Fibroblast of the conjunctiva (primary cell): ENCODE data around the gene DOCK3.
"Not testable (repeated sequence)": the region's sequence is repeated elsewhere in the genome, so short reads cannot be mapped to it uniquely, and the experiment has no call there.

ENCODE experiments used
- DNase-seq: peaks from one replicate; pipeline ENCODE4 v3.0.0-alpha.2; 2010; ENCODE audit warnings: low read depth

DOCK3 gene

DNA sequence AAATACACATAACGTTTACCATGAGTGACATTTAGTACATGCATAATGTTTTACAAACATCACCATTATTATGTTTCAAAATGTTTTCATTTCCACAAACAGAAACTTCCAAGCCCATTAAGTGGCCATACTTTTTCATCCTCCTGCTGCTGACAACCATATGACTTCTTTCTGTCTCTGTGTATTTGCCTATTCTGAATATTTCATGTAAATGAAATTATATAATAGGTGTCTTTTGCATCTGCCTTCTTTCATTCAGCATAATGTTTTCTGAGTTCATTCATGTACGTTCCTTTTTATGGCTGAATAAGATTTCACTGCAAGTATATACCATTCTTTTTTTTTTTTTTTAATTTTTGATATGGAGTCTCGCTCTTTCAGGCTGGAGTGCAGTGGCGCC, 209.0 kb downstream of the DOCK3 start:
- no peak for DNase-seq

DNA sequence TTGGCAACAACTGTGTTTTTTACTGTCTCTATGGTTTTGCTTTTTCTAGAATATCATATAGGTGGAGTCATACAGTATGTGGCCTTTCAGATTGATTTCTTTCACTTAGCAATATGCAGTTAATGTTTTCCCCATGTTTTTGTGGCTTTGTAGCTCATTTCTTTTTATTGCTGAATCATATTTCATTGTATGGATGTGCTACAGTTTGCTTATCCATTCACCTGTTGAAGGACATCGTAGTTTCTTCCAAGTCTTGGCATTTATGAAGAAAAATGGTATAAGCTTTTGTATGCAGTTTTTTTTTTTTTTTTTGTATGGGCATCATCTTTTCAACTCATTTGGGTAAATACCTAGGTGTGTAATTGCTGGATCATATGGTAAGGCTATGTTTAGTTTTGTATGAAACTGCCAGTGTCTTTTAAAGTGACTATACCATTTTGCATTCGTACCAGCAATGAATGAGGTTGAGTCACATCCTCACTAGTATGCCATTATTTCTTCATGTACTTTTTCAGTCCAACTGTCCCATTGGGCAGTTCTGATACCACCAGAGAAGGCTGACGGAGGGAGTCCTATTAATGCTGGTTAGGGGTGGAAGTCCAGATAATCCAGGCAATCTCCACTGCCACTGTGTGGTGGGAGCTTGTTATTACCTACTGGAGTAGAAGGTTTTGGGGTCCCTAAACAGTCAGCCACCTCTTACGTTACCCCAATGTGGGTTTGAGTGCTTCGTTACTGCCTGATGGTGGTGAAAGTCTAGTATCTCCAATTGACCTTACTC, 210.5 kb downstream of the DOCK3 start:
- DNase-seq, result no peak

DNA sequence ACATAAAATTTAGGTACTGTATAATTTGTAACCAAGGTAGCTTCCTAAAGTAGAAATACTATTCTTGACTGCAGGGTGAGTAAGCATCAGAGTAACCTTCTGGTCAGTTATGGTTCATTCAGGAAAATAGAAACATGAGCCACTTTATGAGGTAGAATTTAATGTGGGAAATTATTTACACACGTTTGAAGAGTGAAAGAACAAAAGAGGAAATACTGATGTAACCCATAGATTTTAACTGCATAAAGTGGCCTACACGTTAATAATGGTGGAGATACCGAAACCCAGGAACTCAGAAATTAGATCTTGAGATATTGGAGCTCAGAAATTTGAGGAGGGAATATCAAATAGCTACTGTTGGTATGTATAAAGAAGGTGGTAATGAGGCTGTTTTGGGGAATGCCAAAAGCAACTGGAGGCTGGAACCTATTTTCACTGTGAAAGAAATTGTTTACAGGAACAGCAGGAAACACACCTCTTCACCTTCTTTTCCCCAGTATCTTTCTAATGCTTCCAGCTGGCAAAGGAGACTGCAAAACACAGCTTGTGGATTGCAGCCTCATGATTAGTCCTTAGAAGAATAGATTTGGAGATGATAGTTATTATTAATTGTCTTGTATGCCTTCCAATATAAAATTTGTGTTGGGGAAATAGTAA, 216.1 kb downstream of the DOCK3 start:
- DNase-seq, result no peak

DNA sequence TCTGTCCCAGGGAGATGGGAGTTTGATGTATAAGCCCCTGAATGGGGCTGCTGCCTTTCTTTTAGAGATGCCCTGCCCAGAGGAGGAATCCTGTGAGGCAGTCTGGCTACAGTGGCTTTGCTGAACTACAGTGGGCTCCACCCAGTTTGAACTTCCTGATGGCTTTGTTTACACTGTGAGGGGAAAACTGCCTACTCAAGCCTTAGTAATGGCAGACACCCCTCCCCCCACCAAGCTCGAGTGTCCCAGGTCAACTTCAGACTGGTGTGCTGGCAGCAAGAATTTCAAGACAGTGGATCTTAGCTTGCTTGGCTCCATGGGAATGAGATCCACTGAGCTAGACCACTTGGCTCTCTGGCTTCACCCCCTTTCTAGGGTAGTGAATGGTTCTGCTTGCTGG, 226.4 kb downstream of the DOCK3 start:
- not testable (repeated sequence) for DNase-seq

DNA sequence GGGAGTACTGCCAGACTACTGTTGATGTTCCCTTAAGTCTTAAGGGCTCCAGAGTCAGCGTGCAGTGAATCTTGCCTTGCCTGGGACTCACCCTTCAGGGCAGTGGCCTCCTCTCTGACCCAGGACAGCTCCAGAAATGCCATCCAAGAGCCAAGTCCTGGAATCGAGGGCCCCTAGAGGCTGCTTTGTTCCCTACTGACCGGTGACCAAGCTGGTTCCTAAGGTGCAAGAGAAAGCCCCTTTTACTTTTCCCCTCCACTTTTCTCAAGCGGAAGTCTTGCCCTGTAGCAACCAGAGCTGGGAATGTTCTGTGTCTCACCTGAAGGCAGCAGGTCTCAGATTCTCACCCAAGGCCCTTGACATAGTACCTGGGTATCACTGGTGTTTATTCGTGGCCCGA, 238.0 kb downstream of the DOCK3 start:
- no peak for DNase-seq

DNA sequence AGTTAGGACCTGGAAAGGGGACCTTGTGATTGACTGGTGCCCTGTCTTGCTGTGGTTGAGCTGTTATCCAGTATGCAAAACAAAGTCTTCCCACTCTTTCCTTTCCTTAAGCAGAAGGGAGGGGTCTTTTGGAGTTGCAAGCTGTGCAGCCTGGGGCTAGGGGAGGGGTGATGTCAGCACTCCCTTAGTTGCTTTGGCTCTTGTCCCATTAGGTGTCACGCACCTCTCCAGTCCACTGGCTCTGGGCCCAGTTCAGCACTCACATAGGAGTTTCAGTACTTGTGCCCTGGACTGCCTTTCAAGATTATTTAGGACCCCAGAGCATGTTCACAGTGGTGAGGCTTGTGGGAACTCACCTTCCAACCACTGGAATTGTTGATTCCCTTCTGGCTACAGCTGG, 238.5 kb downstream of the DOCK3 start:
- DNase-seq, result no peak

DNA sequence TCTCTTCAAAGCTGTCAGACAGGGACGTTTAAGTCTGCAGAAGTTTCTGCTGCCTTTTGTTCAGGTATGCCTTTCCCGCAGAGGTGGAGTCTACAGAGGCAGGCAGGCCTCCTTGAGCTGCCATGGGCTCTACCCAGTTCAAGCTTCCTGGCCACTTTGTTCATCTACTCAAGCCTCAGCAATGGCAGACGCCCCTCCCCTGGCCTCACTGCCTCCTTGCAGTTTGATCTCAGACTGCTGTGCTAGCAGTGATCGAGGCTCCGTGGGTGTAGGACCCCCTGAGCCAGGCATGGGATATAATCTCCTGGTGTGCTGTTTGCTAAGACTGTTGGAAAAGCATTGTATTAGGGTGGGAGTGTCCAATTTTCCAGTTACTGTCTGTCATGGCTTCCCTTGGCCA, 247.3 kb downstream of the DOCK3 start:
- not testable (repeated sequence) for DNase-seq

DNA sequence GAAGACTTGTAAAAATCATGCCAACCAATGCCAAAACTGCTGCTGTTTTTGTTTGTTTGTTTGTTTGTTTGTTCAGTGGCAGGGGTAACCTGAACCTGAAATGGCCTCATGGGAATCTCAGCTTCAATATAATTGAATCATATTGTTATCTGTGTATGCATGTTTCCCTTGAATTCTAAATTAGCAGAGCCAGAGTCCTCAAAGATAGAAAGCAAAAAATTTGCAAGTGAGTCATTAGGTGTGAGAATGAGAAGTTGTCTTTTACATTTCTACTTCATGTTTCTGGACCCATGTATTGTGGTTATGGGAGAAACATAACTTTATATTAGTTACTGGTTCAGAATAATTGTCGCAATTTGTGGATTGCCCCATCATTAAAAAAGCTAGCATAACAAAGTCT, 249.2 kb downstream of the DOCK3 start:
- DNase-seq, result no peak

DNA sequence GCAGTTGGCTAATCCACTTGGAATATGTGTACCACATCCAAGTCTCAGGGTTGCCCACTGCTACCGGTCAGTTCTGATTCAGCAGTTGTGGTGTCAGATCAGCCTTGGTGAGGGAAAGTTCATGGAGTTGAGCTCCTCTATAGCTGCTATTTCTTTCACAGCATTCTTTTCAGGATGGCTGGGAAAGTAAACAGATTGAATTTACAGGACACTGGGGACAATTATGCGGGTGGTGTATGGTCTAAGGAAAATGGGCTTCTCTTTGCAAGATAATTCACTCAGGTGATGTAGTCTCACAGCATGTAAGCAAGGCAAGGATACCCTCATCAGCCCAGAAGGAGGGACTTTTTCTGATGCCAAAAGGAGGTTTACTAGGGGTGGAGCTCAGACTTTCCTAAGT, 249.9 kb downstream of the DOCK3 start:
- DNase-seq, result no peak

DNA sequence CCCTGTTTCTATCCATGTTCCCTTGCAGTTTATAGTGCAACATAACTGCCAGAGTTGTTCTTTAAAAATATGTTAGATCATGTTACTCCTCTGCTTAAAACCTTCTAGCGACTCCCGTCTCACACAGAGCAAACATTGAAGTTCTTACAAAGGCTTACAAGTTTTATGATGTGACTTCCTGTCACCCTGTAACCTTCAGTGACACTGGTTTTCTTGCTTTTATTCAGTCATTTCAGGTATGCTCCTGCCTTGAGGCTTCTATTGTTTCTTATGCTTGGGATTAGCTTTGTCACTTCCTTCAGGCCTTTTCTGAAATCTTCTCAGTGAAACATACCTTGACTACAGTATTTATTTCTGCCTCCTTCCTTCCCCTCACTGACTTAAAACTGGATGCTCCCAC, 252.1 kb downstream of the DOCK3 start:
- no peak for DNase-seq

DNA sequence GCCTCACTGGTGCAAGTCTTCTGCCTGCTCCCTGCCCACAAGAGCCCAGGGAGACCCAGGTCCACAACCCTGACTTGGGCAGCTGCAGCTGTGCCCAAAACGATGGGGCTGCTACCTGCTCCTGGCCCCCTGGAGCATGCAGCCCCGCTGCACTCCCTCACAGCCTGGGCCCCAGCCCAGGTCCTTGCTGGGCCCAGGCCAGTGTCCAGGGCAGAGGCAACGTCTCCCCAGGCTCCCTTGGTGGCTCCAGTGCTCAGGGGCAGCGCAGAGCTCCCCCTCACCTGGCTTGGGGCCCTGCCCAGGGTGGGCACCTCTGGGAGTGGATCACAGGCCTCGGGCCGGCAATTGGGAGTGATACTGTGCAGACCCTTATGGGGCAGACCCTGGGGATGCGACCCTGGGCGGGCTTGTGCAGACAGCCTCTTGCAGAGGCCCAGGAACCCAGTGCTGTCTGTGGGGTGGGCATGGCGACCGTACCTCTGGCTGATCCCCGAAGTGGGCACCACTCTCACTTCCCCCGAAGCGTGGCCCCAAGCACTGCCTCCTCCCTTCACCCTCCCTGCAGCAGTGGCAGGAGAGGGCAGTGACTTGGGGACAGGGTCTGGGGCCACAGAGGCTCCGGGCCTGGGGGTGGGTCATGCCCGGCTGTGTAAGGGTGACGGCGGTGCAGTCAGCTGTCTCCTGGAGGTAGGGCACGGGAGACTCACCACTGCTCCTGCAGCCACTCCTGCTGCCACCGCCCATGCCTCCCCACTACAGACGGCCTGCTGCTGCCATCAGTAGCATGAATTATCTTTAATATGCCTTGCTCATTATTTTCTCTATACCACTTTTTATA, 255.9 kb downstream of the DOCK3 start:
- no peak for DNase-seq

DNA sequence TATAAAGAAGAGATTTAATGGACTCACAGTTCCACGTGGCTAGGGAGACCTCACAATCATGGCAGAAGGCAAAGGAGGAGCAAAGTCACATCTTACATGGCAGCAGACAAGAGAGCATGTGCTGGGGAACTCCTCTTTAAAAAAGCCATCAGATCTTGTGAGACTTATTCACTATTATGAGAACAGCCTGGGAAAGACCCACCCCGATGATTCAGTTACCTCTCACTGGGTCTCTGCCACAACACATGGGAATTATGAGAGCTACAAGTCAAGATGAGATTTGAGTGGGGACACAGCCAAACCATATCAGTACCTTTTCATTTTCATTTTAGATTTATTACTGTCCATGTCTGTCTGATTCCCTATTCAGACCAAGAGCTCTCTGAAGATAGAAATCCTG, 258.2 kb downstream of the DOCK3 start:
- DNase-seq, result not testable (repeated sequence)

DNA sequence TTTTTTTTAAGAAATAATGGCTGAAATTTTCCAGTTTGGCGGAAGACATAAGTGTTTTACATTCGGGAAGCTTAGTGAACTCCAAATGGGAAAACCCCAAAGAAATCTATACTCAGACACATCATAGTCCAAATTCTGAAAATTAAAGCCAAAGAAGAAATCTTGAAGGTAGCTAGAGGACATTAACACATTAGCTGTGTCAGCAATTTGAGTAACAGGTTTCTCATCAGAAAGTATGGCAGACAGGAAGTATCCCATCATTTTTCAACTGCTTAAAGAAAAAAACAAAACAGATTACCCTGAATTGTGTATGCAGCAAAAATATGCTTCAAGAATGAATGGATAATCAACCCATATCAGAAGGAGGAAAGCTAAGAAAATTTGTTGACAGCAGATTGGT, 261.7 kb downstream of the DOCK3 start:
- no peak for DNase-seq

DNA sequence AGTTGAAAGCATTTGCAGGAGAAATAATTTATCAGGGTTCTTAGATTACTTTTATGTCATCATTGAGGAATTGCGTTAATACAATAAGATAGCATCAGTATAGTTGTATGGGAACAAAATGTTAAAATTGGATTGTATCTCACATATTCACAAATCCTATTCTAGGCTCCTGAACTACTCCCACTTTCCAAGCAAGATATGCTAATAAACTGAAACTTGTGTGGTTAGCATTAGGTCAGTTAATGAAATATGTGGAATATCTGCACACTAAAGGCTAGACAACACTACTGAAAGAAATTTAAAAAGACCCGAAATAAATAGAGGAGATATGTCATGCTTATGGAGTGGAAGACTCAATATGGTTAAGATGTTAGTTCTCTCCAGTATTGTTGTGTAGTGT, 272.7 kb downstream of the DOCK3 start:
- DNase-seq, result no peak

DNA sequence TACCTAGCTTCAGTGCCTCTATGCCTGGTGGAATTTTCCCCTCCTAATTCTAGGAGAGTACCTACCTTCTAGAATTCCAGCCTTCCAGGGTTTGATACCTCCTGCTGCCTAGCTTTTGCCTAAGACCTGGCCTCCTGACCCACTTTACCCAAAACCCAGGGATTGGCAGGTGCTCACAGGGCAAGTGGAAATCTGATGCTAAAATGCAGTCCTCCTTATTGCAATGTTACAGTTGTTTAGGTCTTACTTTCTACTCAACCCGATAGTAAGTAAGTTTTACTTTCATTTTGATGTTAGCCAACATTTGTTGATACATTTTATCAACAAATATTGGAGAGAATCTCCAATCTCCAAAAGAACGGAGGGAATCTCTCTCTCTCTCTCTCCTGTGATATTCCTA, 275.9 kb downstream of the DOCK3 start:
- DNase-seq, result no peak

DNA sequence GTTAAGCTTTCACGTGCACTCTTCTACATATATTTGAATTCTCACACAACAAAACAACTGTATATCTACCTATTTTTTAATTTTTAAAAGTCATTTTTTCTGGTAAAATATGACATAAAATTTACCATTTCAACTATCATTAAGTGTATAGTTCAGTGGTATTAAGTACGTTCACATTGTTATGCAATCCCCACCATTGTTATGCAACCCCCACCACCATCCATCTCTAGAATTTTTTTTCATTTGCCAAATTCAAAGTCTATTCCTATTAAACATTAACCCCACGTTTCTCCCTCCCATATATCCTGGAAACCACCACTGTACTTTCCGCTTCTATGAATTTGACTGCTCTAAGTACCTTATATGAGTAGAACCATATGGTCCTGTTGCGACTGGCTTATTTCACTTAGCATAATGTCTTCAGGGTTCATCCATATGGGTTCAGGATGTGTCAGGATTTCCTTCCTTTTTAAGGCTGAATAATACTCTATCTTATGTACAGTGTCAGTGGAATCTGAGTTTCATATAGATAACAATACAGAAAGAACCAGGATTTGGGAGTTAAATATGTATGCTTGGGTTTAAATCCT, 279.2 kb downstream of the DOCK3 start:
- DNase-seq, result no peak

DNA sequence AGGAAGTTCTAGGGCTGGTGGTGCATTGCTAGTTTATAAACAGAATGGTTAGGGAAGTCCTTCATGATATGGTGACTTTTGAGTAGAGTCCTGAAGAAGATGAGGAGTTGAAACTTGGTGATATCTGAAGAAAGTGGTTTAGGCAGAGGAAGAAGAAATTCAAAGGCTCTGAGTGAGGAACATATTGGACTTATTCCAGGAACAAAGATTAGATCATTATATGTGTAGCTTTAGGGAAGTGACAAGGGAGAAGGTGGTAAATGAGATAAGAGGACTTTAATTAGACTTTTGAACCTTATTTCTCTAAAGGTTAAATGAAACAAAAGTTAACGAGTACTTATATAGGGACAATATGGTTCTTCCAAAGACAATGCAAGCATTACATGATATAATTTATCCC, 286.7 kb downstream of the DOCK3 start:
- DNase-seq, result no peak

DNA sequence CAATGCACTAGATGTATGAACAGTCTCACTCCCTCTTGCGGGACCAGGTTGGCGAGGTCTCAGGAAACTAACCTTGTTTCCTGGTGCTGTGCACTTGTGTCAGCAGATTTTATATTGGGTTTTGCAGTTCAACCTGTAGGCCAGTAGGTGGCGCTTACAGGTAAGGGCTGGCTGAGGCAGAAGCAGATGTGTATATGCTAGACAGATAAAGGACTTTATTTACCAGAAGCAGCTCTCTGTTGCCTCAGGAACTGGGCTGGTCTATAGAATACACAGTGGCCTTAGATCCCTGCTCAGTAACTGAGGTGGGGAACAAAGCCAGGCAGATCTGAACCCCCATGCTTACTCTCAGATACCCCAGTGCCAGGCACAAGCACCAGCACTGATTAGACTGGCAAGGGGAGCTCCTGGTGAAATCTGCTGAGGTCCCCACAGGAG, 296.8 kb downstream of the DOCK3 start:
- peak; percentile 34 for DNase-seq

DNA sequence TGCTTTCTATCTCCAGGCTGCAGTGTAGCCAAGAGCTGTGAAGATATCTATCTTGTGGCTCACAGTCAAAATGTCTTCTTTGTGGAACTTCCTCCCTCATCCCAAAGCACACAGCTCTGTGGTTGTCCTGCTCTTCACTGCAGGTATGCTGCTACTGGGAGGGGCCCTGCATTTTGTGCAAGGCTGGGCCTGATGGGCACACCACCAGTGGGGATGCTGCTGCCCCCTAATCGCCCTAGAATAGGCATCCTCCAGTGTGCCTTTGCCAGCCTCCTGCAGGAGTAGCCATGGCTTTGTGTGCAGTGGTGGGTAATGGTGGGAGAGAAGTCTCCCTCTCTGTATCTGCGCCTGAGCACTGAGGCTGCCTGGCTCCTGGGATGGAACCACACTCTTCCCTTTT, 297.3 kb downstream of the DOCK3 start:
- no peak for DNase-seq

DNA sequence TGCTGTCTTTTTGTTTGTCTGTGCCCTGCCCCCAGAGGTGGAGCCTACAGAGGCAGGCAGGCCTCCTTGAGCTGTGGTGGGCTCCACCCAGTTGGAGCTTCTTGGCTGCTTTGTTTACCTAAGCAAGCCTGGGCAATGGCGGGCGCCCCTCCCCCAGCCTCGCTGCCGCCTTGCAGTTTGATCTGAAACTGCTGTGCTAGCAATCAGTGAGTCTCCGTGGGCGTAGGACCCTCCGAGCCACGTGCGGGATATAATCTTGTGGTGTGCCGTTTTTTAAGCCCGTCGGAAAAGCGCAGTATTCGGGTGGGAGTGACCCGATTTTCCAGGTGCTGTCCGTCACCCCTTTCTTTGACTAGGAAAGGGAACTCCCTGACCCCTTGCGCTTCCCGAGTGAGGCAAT, 303.9 kb downstream of the DOCK3 start:
- not testable (repeated sequence) for DNase-seq

DNA sequence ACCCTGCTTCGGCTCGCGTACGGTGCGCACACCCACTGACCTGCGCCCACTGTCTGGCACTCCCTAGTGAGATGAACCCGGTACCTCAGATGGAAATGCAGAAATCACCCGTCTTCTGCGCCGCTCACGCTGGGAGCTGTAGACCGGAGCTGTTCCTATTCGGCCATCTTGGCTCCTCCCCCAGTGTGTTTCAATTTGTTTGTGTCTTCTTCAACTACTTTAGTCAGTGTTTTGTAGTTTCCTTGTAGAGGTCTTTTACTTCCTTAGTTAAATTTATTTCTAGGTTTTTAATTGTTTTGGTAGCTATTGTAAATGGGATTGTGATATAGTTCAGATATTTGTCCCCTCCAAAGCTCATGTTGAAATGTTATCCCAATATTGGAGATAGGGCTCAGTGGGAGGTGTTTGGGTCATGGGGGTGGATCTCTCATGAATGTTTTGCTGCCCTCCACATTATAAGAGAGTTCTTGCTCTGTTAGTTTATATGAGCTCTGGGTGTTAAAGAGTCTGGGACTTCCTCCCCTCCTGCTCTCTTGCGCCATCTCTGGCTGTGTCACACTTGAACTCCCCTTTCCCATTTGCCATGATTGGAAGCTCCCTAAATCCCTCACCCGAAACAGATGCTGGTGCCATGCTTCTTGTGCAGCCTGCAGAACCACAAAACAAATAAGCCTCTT, 304.4 kb downstream of the DOCK3 start:
- DNase-seq, result no peak
